Heart right ventricle (tissue), 16 donors: ENCODE data around the gene ZBTB7C. TPM values are rescaled to one million over a fixed set of nuclear protein-coding genes. Genes with fewer than 3 reads are reported as not detected.

Experiments
- ATAC-seq, 8 donors: fragments of 200-7000 bp; cut with Tn5 transposase; one replicate each; pipeline ENCODE4 v1.9.1; 2020; ENCODE audit warnings: mild to moderate bottlenecking in 8 of 8, moderate library complexity in 8 of 8, moderate number of reproducible peaks in 1 of 8
- DNase-seq, 2 donors: peaks; one replicate each; pipeline ENCODE4 v3.0.0-alpha.2; 2020
- H3K27ac ChIP-seq, 10 donors: fragments of 200-600 bp; sonication (generic) in 2 of 10; one replicate each; pipeline versions ENCODE4 v1.5.0 to v1.8.0; 2020 to 2022; ENCODE audit warnings: mild to moderate bottlenecking in 3 of 10
- H3K27me3 ChIP-seq, 7 donors: fragments of 200-600 bp; one replicate each; pipeline ENCODE4 v1.8.0; 2021 to 2022; ENCODE audit warnings: mild to moderate bottlenecking in 2 of 7
- H3K36me3 ChIP-seq, 9 donors: fragments of 200-600 bp; sonication (generic) in 1 of 9; one replicate each; pipeline versions ENCODE4 v1.5.0 to v1.8.0; 2020 to 2022; ENCODE audit warnings: mild to moderate bottlenecking in 2 of 9
- H3K4me1 ChIP-seq, 9 donors: fragments of 200-600 bp; sonication (generic) in 1 of 9; one replicate each; pipeline versions ENCODE4 v1.5.0 to v1.8.0; 2020 to 2022; ENCODE audit warnings: mild to moderate bottlenecking in 4 of 9
- H3K4me3 ChIP-seq, 10 donors: fragments of 200-600 bp; sonication (generic) in 2 of 10; one replicate each; pipeline versions ENCODE4 v1.5.0 to v1.8.0; 2020 to 2022; ENCODE audit warnings: mild to moderate bottlenecking in 7 of 10, moderate library complexity in 2 of 10
- H3K9me3 ChIP-seq, 11 donors: fragments of 200-600 bp in 10 of 11; sonication (generic) in 2 of 11; one replicate each; pipeline versions ENCODE4 v1.5.0 to v1.8.0; 2013 to 2022; ENCODE audit warnings: mild to moderate bottlenecking in 2 of 11, control low read depth in 1 of 11, moderate library complexity in 1 of 11
- CTCF ChIP-seq, 9 donors: fragments of 200-600 bp; sonication (generic) in 2 of 9; IDR thresholded peaks; one replicate each; pipeline versions ENCODE4 v1.5.0 to v1.8.0; 2021 to 2022; ENCODE audit warnings: antibody characterized with exemption in 9 of 9, mild to moderate bottlenecking in 5 of 9, moderate library complexity in 1 of 9
- WGBS, 2 donors: extraction: QIAGEN DNeasy Blood & Tissue Kit; methylation state at CpG; one replicate each; pipeline ENCODE4 v1.1.7; 2013; ENCODE audit warnings: inconsistent platforms in 1 of 2; 5-methylcytosine and 5-hydroxymethylcytosine counted together
- intact Hi-C, 10 donors: fragments of 100-400 bp; cut with DNase I; formaldehyde crosslinking; loops; one replicate each; pipeline versions ENCODE4 v1.11.1 to v1.14.2; 2022
- polyA plus RNA-seq, 2 donors: library from polyadenylated mRNA; stranded (reverse); fragments of 200-250 nt; gene quantifications; one replicate each; pipeline ENCODE4 v1.2.3, GENCODE V29; 2013
- total RNA-seq, 10 donors: library from RNA; stranded (reverse); fragmentation: NEBNext Ultra II Directional in 3 of 10; extraction: Animal tissue kit (Norgen Biotek cat#: 25700) in 3 of 10; gene quantifications; one replicate each; pipeline versions ENCODE4 v1.2.1 to v1.2.4, GENCODE V29; 2021 to 2023
- donor health status: Arrhythmogenic right ventricular cardiomyopathy.
- donor health status: ischemic (EF 13 %, LVEDD 7.1; RV severe dilation, severe dysfunction).
- donor health status: healthy with polysubstance abuse.
- donor health status: DM: no; HTN: yes; CAD: no.
- donor health status: DM: no; HTN: no; CAD: no.
- donor health status: ischemic (EF 25% LVEDD 6.9; RV normal size, moderate dysfunction).
- donor health status: ischemic (EF 25% LVEDD 5.7; RV mildly dilated, moderate dysfunction).
- donor health status: healthy.
- donor health status: DM: yes; HTN: yes; CAD: no.
- donor health status: Ischemic cardiomyopathy.
- donor health status: ischemic (EF 35%, LVEDD 5.7; RV mildly dilated, moderate dysfunction).
- donor health status: nonischemic (EF 11% LVEDD 7.7; RV severe dilation, severe dysfunction).
- donor health status: DM: yes; HTN: yes; CAD: no.
- donor health status: PGD.
- donor health status: ischemic (EF 29% LVEDD 5.4; RV normal size, mild dysfunction).
- donor health status: nonischemic (EF 23%, LVEDD 6.1; RV moderate dilation, normal function).

The ZBTB7C gene
- total and polyA plus RNA-seq, 12 donors, result 0.49 to 6.3 (median 1.5) TPM

GRCh38 chr18:48200631-48201336, 208.4 kb downstream of the ZBTB7C start:
- no peak for TF ChIP-seq CTCF (IDR thresholded peaks at IDR 0.05)
- Histone ChIP-seq H3K36me3 (no peaks in the 10 kb centered on the region), H3K9me3 (no peaks in the 10 kb centered on the region), H3K4me1 (peaks cover 0 to 5% (median 0%) of the 10 kb centered on the region in 9 donors), H3K27me3 (peaks cover 0 to 8% (median 0%) of the 10 kb centered on the region in 7 donors), H3K4me3 (no peak overlapping the region), H3K27ac (no peak overlapping the region)
- 83 to 95% methylated on average over 11 of the region's 11 CpGs for WGBS, 2 donors
- intact Hi-C loops, result no loop called here
- DNase-seq, result no peak
- ATAC-seq, result no peak

GRCh38 chr18:48199399-48199798, 209.8 kb downstream of the ZBTB7C start:
- H3K27ac ChIP-seq, result no peak overlapping the region
- ATAC-seq (no peak), DNase-seq (no peak)
- intact Hi-C loops, result no loop called here
- H3K36me3 ChIP-seq, result no peaks in the 10 kb centered on the region
- H3K27me3 ChIP-seq, result peaks cover 0 to 8% (median 0%) of the 10 kb centered on the region in 7 donors
- 33 to 50% methylated on average over 3 of the region's 3 CpGs for WGBS, 2 donors
- H3K4me1 ChIP-seq, result peaks cover 2 to 17% (median 6%) of the 10 kb centered on the region in 9 donors
- TF ChIP-seq CTCF (IDR thresholded peaks at IDR 0.05), result no peak
- no peaks in the 10 kb centered on the region for H3K9me3 ChIP-seq
- H3K4me3 ChIP-seq, result no peak overlapping the region

GRCh38 chr18:48197819-48198218, 211.4 kb downstream of the ZBTB7C start:
- intact Hi-C loops, result no loop called here
- TF ChIP-seq CTCF (IDR thresholded peaks at IDR 0.05), result no peak
- Histone ChIP-seq H3K27ac (no peak overlapping the region), H3K9me3 (no peaks in the 10 kb centered on the region), H3K4me1 (peaks cover 8 to 28% (median 15%) of the 10 kb centered on the region in 9 donors), H3K4me3 (no peak overlapping the region), H3K36me3 (no peaks in the 10 kb centered on the region), H3K27me3 (peaks cover 0 to 8% (median 0%) of the 10 kb centered on the region in 7 donors)
- DNase-seq (no peak), ATAC-seq (no peak)
- WGBS, 2 donors, result 52 to 76% methylated on average over 2 of the region's 2 CpGs

GRCh38 chr18:48195787-48196186, 213.4 kb downstream of the ZBTB7C start:
- no peak for TF ChIP-seq CTCF (IDR thresholded peaks at IDR 0.05)
- ATAC-seq (no peak), DNase-seq (no peak)
- Histone ChIP-seq H3K27me3 (peaks cover 0 to 8% (median 0%) of the 10 kb centered on the region in 7 donors), H3K27ac (no peak overlapping the region), H3K36me3 (no peaks in the 10 kb centered on the region), H3K4me1 (peaks cover 8 to 28% (median 15%) of the 10 kb centered on the region in 9 donors), H3K9me3 (no peaks in the 10 kb centered on the region), H3K4me3 (no peak overlapping the region)
- intact Hi-C loops, result no loop called here
